Activated CD4-positive, alpha-beta T cell treated with anti-CD3 and anti-CD28 coated beads for 24 hours (primary cell): ENCODE results near the gene LIPT2.
A peak's percentile ranks its signal among the peaks of the same experiment; 100 is the strongest.

Experiments used
- DNase-seq, 2 donors: peaks; one replicate each; pipeline ENCODE4 v3.0.0-alpha.2; 2020; ENCODE audit warnings: low read depth in 2 of 2

Gene LIPT2

GRCh38 chr11:74466916-74467885 is 26.3 kb downstream of the LIPT2 start, which contains the start of gene KCNE3:
Gene KCNE3 (minus strand): TSS chr11:74467549. CDS start chr11:74457563, 9,986 bp downstream.
- DNase-seq: no peak

- DNase-seq: no peak
These were observed 28.2 kb downstream of the LIPT2 start for GRCh38 chr11:74465291-74465708.

- DNase-seq: no peak
These were observed 28.8 kb downstream of the LIPT2 start for GRCh38 chr11:74464746-74465145.

- DNase-seq: no peak
These were observed 30.3 kb downstream of the LIPT2 start for GRCh38 chr11:74463216-74463615.

GRCh38 chr11:74462631-74463030 is 30.9 kb downstream of the LIPT2 start:
- DNase-seq: no peak

- DNase-seq: no peak
These were observed 31.5 kb downstream of the LIPT2 start for GRCh38 chr11:74462009-74462408.

- no peak for DNase-seq
These were observed 32.9 kb downstream of the LIPT2 start for GRCh38 chr11:74460481-74461154.

- no peak for DNase-seq
These were observed 33.5 kb downstream of the LIPT2 start for GRCh38 chr11:74460065-74460464.

GRCh38 chr11:74459584-74459983 is 33.9 kb downstream of the LIPT2 start:
- DNase-seq: no peak

- DNase-seq: no peak
These were observed 36.2 kb downstream of the LIPT2 start for GRCh38 chr11:74457356-74457755.

GRCh38 chr11:74453373-74453975 is 40.0 kb downstream of the LIPT2 start:
- DNase-seq: peak; percentile 51 to 59

GRCh38 chr11:74452366-74452765 is 41.2 kb downstream of the LIPT2 start:
- no peak for DNase-seq

GRCh38 chr11:74450318-74450717 is 43.2 kb downstream of the LIPT2 start:
- DNase-seq: no peak

- peak in 1 of 2 donors; percentile 28 for DNase-seq
These were observed 44.1 kb downstream of the LIPT2 start for GRCh38 chr11:74449369-74449931.

- DNase-seq: no peak
These were observed 45.8 kb downstream of the LIPT2 start for GRCh38 chr11:74447720-74448119.

GRCh38 chr11:74446532-74446938 is 47.0 kb downstream of the LIPT2 start:
- DNase-seq: no peak

- no peak for DNase-seq
These were observed 49.2 kb downstream of the LIPT2 start for GRCh38 chr11:74444173-74444826.

- DNase-seq: no peak
These were observed 50.3 kb downstream of the LIPT2 start for GRCh38 chr11:74443071-74443864.

GRCh38 chr11:74442636-74443035 is 50.9 kb downstream of the LIPT2 start:
- DNase-seq: no peak
